Activated naive CD8-positive, alpha-beta T cell treated with anti-CD3 and anti-CD28 coated beads, Interleukin-2, amount 10 ng/mL, durations not matched to agents 7 days and 5 days (primary cell): ENCODE results near the gene RIMBP3B. TPM values are rescaled to one million over a fixed set of nuclear protein-coding genes. Genes with fewer than 3 reads are reported as not detected.
"Not testable (repeated sequence)": the region's sequence is repeated elsewhere in the genome, so short reads cannot be mapped to it uniquely, and the experiment has no call there.

Source experiments
- ATAC-seq: fragments of 150-1000 bp; cut with Tn5 transposase; one replicate; pipeline ENCODE4 v1.10.0; 2021; ENCODE audit warnings: low read depth, moderate library complexity
- POLR2A ChIA-PET: fragments of 350-600 bp; sonication (Branson Sonifier 250); formaldehyde crosslinking; loops from one replicate; lab custom pipeline; 2021; ENCODE audit warnings: antibody characterized with exemption; lab: Charles Lee
- DNase-seq: peaks from one replicate; pipeline ENCODE4 v3.0.0; 2021
- H3K27ac Mint-ChIP-seq: one replicate; pipeline ENCODE4 v1.8.0; 2022; ENCODE audit warnings: mild to moderate bottlenecking, mixed read lengths
- H3K27me3 Mint-ChIP-seq: one replicate; pipeline ENCODE4 v1.8.0; 2022; ENCODE audit warnings: mild to moderate bottlenecking, moderate library complexity, mixed read lengths
- H3K36me3 Mint-ChIP-seq: one replicate; pipeline ENCODE4 v1.8.0; 2021; ENCODE audit warnings: mild to moderate bottlenecking, mixed read lengths
- H3K4me1 Mint-ChIP-seq: one replicate; pipeline ENCODE4 v1.8.0; 2021; ENCODE audit warnings: mixed read lengths
- H3K4me3 Mint-ChIP-seq: one replicate; pipeline ENCODE4 v1.8.0; 2022; ENCODE audit warnings: mild to moderate bottlenecking, moderate library complexity, mixed read lengths
- H3K9me3 Mint-ChIP-seq: one replicate; pipeline ENCODE4 v1.8.0; 2021; ENCODE audit warnings: mixed read lengths
- total RNA-seq, 2 experiments: library from RNA; stranded (reverse); gene quantifications; one replicate each; pipeline ENCODE4 v1.2.3, GENCODE V29; 2021

The RIMBP3B gene
- 1 to 10 TPM in 1 of 2 experiments, under 1 TPM in 1; 0.89 to 1.1 TPM for total RNA-seq

DNA sequence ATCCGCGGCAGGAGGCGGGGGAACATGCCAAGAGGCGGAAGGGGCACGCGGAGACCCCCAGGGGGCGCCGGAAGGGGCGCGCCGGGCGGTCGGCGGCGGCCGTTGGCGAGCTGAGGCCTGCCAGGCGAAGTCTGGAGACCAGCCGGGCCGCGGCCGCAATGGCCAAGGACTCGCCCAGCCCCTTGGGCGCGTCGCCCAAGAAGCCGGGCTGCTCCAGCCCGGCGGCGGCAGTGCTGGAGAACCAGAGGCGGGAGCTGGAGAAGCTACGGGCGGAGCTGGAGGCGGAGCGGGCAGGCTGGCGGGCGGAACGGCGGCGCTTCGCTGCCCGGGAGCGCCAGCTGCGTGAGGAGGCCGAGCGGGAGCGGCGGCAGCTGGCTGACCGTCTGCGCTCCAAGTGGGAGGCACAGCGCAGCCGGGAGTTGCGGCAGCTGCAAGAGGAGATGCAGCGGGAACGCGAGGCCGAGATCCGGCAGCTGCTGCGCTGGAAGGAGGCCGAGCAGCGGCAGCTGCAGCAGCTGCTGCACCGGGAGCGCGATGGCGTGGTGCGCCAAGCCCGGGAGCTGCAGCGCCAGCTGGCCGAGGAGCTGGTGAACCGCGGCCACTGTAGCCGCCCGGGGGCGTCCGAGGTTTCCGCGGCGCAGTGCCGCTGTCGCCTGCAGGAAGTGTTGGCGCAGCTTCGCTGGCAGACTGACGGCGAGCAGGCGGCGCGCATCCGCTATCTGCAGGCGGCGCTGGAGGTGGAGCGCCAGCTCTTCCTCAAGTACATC lies at the start of gene RIMBP3B:
Gene RIMBP3B, plus strand, starts transcription at position 51 of the 767 bp plus-strand sequence. Its CDS starts 108 bp downstream, at position 159.
- H3K27ac Mint-ChIP-seq, H3K27me3 Mint-ChIP-seq, H3K9me3 Mint-ChIP-seq, H3K36me3 Mint-ChIP-seq, POLR2A ChIA-PET, DNase-seq, H3K4me1 Mint-ChIP-seq, H3K4me3 Mint-ChIP-seq: not testable (repeated sequence)
- peak; percentile 81 for ATAC-seq

GRCh38 chr22:21357527-21357926 lies 26.0 kb upstream of the RIMBP3B start:
- DNase-seq, H3K27me3 Mint-ChIP-seq, H3K36me3 Mint-ChIP-seq, H3K27ac Mint-ChIP-seq, ATAC-seq, H3K4me3 Mint-ChIP-seq, H3K4me1 Mint-ChIP-seq, H3K9me3 Mint-ChIP-seq, POLR2A ChIA-PET: not testable (repeated sequence)

DNA sequence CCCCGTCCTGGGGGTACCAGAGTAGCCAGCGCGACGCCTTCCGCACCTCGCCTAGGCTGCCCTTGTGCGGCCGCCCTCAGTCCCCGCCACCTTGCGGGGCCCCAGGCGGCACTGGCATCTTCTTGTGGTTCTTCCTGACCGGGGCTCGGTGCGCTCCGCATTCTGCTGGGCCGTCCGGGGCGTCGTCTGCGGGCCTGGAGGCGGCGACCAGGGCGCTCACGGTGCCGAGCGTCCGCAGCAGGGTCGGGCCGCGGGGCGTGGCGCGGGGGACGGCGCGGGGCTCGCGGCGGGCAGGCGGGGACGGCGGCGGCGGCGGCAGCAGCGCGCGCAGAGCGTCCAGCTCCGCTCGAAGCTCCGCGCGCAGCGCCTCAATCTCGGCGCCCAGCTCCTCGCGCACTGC lies 23.0 kb upstream of the RIMBP3B start:
- H3K27ac Mint-ChIP-seq, ATAC-seq, H3K4me1 Mint-ChIP-seq, POLR2A ChIA-PET, H3K27me3 Mint-ChIP-seq, DNase-seq, H3K36me3 Mint-ChIP-seq, H3K9me3 Mint-ChIP-seq, H3K4me3 Mint-ChIP-seq: not testable (repeated sequence)

DNA sequence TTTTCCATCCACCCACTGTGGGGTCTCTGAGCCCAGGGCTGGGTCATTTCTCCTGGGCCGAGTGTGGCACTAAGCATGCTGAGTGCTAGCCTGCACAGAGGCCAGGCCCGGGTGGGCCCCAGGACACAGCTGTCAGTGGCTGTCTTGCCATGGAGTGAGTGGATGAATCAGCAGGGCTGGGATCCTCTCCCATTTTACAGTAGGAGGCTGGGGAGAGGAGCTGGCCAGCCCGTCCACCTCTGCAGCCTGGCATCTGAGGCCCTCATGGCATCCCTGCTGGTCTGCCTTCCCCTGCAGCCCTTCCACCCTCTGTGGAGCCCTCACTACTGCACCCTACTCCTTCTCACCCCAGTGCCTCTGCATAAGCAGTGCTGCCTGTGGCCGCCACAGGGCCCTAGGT lies 21.1 kb upstream of the RIMBP3B start:
- H3K9me3 Mint-ChIP-seq, H3K4me3 Mint-ChIP-seq, ATAC-seq, H3K36me3 Mint-ChIP-seq, H3K27me3 Mint-ChIP-seq, POLR2A ChIA-PET, H3K27ac Mint-ChIP-seq, DNase-seq, H3K4me1 Mint-ChIP-seq: not testable (repeated sequence)

DNA sequence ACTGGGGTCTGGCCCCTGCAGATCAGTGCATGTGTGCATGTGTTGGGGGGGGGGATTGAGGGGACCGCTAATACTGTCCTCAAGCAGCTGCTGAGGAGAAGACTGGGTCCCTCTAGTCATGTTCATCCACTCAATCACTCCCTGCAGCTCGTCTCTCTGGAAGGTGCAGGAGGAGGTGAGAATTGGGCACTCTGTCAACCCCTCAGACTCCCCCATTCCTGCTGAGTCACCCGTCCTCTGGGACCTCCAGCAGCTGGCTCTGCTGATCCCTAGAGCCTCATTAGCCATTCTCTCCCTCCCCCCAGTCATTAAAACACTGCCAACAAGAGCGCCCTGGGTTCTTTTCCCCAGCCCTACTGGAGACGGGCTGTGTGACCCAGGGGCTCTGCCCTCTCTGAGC lies 20.5 kb upstream of the RIMBP3B start:
- H3K4me1 Mint-ChIP-seq, POLR2A ChIA-PET, H3K9me3 Mint-ChIP-seq, DNase-seq, ATAC-seq, H3K4me3 Mint-ChIP-seq, H3K36me3 Mint-ChIP-seq, H3K27me3 Mint-ChIP-seq, H3K27ac Mint-ChIP-seq: not testable (repeated sequence)

GRCh38 chr22:21363803-21364202 lies 19.7 kb upstream of the RIMBP3B start:
- POLR2A ChIA-PET, result not testable (repeated sequence)

DNA sequence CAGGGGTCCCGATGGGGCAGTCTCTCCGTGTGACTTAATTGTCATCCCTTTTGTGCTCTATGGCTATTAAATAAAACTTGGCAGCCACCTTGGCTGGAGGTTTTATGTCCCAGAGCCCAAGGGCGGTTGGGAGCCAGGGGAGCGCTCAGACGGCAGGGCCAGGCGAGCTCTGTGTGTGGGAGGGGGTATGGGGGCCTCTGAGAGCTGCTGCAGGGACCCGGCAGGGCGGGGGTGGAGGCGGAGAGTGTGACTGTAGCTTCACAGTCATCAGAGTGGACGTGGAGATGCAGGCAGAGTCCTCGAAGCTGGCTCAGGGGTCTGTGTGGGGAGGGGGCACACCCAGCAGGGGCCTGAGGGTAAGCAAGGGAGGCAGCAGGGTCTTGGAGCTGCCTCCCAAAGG lies 19.2 kb upstream of the RIMBP3B start:
- H3K9me3 Mint-ChIP-seq, POLR2A ChIA-PET, H3K4me3 Mint-ChIP-seq, H3K36me3 Mint-ChIP-seq, ATAC-seq, DNase-seq, H3K27me3 Mint-ChIP-seq, H3K27ac Mint-ChIP-seq, H3K4me1 Mint-ChIP-seq: not testable (repeated sequence)

More at GRCh38 chr22:21363803-21364202, 19.7 kb upstream of the RIMBP3B start:
- not testable (repeated sequence) for H3K27ac Mint-ChIP-seq, ATAC-seq, H3K4me3 Mint-ChIP-seq, H3K27me3 Mint-ChIP-seq, DNase-seq, H3K36me3 Mint-ChIP-seq, H3K9me3 Mint-ChIP-seq, H3K4me1 Mint-ChIP-seq

- DNase-seq, POLR2A ChIA-PET, H3K4me3 Mint-ChIP-seq, H3K36me3 Mint-ChIP-seq, ATAC-seq, H3K27me3 Mint-ChIP-seq, H3K4me1 Mint-ChIP-seq, H3K9me3 Mint-ChIP-seq, H3K27ac Mint-ChIP-seq: not testable (repeated sequence)
Measured at GRCh38 chr22:21365337-21365736, 18.2 kb upstream of the RIMBP3B start.

DNA sequence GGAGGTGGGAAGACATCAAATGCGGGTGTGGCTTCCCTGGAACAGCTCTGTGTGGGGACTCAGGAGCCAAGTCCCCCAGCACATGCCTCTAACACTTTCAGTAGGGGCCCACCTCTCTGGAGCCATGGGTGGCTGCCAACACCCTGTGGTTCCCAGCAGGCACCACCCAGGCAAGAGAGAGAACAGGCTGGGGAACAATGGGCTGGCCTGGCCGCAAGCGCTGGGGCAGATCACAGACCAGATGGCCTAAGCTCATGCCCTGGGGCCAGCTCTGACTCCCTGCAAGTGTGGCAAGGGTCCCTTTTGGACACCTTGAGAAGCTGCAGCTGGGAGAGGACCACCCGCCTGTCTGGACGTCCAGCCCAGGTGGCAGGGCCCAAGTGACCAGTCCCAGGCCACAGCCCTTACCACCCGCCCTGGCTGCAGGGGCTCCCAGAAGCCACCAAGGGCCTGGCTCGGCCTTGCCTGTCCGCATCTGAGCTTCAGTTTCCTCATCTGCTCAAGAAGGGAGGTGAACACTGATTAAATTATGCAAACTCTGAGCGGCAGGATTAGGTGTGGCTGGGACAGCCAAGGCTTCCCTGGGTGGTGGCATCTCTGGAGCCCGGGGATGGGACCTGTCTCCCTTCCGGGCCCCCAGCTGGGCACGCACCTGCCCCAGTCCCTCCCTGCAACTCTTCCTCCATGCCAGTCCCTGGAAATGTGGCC lies 14.8 kb upstream of the RIMBP3B start:
- H3K4me3 Mint-ChIP-seq, H3K27me3 Mint-ChIP-seq, ATAC-seq, H3K9me3 Mint-ChIP-seq, H3K4me1 Mint-ChIP-seq, H3K27ac Mint-ChIP-seq, DNase-seq, POLR2A ChIA-PET, H3K36me3 Mint-ChIP-seq: not testable (repeated sequence)

- H3K36me3 Mint-ChIP-seq, ATAC-seq, H3K27ac Mint-ChIP-seq, H3K9me3 Mint-ChIP-seq, DNase-seq, H3K4me1 Mint-ChIP-seq, H3K27me3 Mint-ChIP-seq, POLR2A ChIA-PET, H3K4me3 Mint-ChIP-seq: not testable (repeated sequence)
Measured at GRCh38 chr22:21375880-21376279, 7.7 kb upstream of the RIMBP3B start.

- not testable (repeated sequence) for H3K27me3 Mint-ChIP-seq
Measured at GRCh38 chr22:21384468-21385357, 1.2 kb downstream of the RIMBP3B start.

GRCh38 chr22:21389480-21389879 lies 5.9 kb downstream of the RIMBP3B start:
- H3K4me1 Mint-ChIP-seq, H3K9me3 Mint-ChIP-seq, H3K4me3 Mint-ChIP-seq, DNase-seq, H3K27ac Mint-ChIP-seq, H3K27me3 Mint-ChIP-seq, ATAC-seq, H3K36me3 Mint-ChIP-seq, POLR2A ChIA-PET: not testable (repeated sequence)

More at GRCh38 chr22:21384468-21385357, 1.2 kb downstream of the RIMBP3B start:
- peak; percentile 71 for ATAC-seq
- H3K4me3 Mint-ChIP-seq, H3K27ac Mint-ChIP-seq, POLR2A ChIA-PET, DNase-seq, H3K4me1 Mint-ChIP-seq, H3K9me3 Mint-ChIP-seq, H3K36me3 Mint-ChIP-seq: not testable (repeated sequence)

- H3K27ac Mint-ChIP-seq, DNase-seq, H3K27me3 Mint-ChIP-seq, H3K4me3 Mint-ChIP-seq, H3K9me3 Mint-ChIP-seq, ATAC-seq, H3K36me3 Mint-ChIP-seq, H3K4me1 Mint-ChIP-seq, POLR2A ChIA-PET: not testable (repeated sequence)
Measured at GRCh38 chr22:21390013-21390412, 6.5 kb downstream of the RIMBP3B start.
